ENCODE results near the gene ENO4. TPM values are rescaled to one million over a fixed set of nuclear protein-coding genes. Genes with fewer than 3 reads are reported as not detected.

The ENO4 gene
- total and polyA plus RNA-seq, 9 of the 15 experiments (the other 6 are each of a cell fraction or from before 2014, with no cell fraction given), result 0.07 TPM; not detected in 8

DNA sequence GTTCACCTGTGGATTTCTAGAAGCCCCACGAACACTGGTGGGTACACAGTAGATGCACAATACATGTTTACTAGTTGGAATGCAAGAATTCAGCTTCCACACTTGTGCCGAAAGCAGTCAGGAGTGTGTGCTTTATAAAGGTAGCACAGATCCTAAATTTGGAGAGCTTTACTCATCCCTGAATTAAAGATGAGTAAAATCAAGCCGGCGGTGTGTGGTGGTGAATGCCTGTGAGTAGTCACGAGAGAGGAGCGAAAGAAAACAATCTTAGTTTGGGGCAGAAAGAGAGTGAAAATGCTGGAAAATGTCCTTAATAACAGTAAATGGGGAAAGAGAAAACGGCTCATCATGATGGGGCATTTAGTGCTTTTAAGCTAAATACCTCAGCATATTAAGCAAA is 13.6 kb upstream of the ENO4 start:
- Histone ChIP-seq H2AFZ (ENCODE audit: low read depth, low read length) (no peak overlapping the region), H3K9me1 (ENCODE audit: control insufficient read depth, insufficient read depth, low read length) (no peaks in the 10 kb centered on the region), H3K36me3 (ENCODE audit: control insufficient read depth, insufficient read depth, low read length) (no peaks in the 10 kb centered on the region), H3K4me3 (no peak overlapping the region), H3K27me3 (ENCODE audit: control insufficient read depth in 2 of 2, insufficient read depth in 2 of 2, low read length in 2 of 2) (peaks cover 9 to 44% of the 10 kb centered on the region in 2 experiments; a peak in 4 of 5 replicates), H3K79me2 (ENCODE audit: control insufficient read depth, insufficient read depth, low read length) (no peaks in the 10 kb centered on the region), H3K4me2 (ENCODE audit: insufficient read depth, low read length) (no peak overlapping the region), H3K27ac (ENCODE audit: extremely low read depth, low read depth, low read length) (no peak overlapping the region), H3K4me1 (replicated peaks in 1 of 2; ENCODE audit: control insufficient read depth in 2 of 2, insufficient read depth in 2 of 2, low read length in 2 of 2) (no peaks in the 10 kb centered on the region), H3K9me3 (replicated peaks; ENCODE audit: control insufficient read depth, insufficient read depth, low read depth, low read length) (no peaks in the 10 kb centered on the region), H4K20me1 (replicated peaks; ENCODE audit: control insufficient read depth, insufficient read depth, low read length) (no peaks in the 10 kb centered on the region; the same call in 1 of the 2 replicates), H3K9ac (ENCODE audit: insufficient read depth in 1 of 2, low read depth in 2 of 2, low read length in 2 of 2) (no peak overlapping the region)
- intact Hi-C loops (cut with micrococcal nuclease) (loop anchor here (2.0 to 5.0 kb wide), 3 partner anchors 237 to 339 kb away; no protein-coding TSS in a partner anchor), in situ Hi-C loops (cut with MboI) (no loop called here)
- no peak for FAIRE-seq
- TF ChIP-seq NCOA2 (IDR thresholded peaks at IDR 0.05; ENCODE audit: partially characterized antibody in 2 of 2), result no peak
- TF ChIP-seq PCBP2 (IDR thresholded peaks at IDR 0.05; ENCODE audit: low read depth, low read length, poor library complexity, severe bottlenecking), result no peak
- TF ChIP-seq HSF4 (CRISPR knock-in tag; IDR thresholded peaks at IDR 0.05; ENCODE audit: borderline replicate concordance), result no peak
- TF ChIP-seq KAT2B (IDR thresholded peaks at IDR 0.05; ENCODE audit: low read depth, low read length), result no peak
- no peak for TF ChIP-seq ZNF785 (CRISPR knock-in tag; IDR thresholded peaks at IDR 0.05)
- no peak for TF ChIP-seq ZNF584 (CRISPR knock-in tag; IDR thresholded peaks at IDR 0.05; ENCODE audit: low read depth)
- no peak for TF ChIP-seq ZNF764 (CRISPR knock-in tag; IDR thresholded peaks at IDR 0.05; ENCODE audit: low read depth)
- TF ChIP-seq, protein P1, sequence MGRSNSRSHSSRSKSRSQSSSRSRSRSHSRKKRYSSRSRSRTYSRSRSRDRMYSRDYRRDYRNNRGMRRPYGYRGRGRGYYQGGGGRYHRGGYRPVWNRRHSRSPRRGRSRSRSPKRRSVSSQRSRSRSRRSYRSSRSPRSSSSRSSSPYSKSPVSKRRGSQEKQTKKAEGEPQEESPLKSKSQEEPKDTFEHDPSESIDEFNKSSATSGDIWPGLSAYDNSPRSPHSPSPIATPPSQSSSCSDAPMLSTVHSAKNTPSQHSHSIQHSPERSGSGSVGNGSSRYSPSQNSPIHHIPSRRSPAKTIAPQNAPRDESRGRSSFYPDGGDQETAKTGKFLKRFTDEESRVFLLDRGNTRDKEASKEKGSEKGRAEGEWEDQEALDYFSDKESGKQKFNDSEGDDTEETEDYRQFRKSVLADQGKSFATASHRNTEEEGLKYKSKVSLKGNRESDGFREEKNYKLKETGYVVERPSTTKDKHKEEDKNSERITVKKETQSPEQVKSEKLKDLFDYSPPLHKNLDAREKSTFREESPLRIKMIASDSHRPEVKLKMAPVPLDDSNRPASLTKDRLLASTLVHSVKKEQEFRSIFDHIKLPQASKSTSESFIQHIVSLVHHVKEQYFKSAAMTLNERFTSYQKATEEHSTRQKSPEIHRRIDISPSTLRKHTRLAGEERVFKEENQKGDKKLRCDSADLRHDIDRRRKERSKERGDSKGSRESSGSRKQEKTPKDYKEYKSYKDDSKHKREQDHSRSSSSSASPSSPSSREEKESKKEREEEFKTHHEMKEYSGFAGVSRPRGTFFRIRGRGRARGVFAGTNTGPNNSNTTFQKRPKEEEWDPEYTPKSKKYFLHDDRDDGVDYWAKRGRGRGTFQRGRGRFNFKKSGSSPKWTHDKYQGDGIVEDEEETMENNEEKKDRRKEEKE (IDR thresholded peaks at IDR 0.05; ENCODE audit: borderline replicate concordance in 1 of 2, control insufficient read depth in 1 of 2, low read depth in 2 of 2, low read length in 1 of 2), result no peak
- TF ChIP-seq CREB1 (IDR thresholded peaks at IDR 0.05), result no peak
- TF ChIP-seq CREB1 (CRISPR knock-in tag; IDR thresholded peaks at IDR 0.05), result no peak
- 1% methylated on average over 7 of the region's 7 CpGs for WGBS (ENCODE audit: insufficient coverage, low coverage, missing lambda C conversion rate)
- no peak for DNase-seq (ENCODE audit: extremely low read depth in 1 of 4, low spot score in 3 of 4)
- ATAC-seq, result no peak
- no TSS peak for BruUV-seq (replicated peaks)
- POLR2A ChIA-PET, result interaction anchor here (0.6 to 1.2 kb wide), 3 partner anchors 13 to 164 kb away, joined by 3 to 4 read pairs (median 3); partner anchors contain the start of gene ENO4
- CTCF ChIA-PET (ENCODE audit: low intra/inter-chr PET ratio), result interaction anchor here (2.8 kb wide), 1 partner anchor 340 kb away, joined by 11 read pairs; no protein-coding TSS in a partner anchor
